ENCODE results near the gene TMEM30A. TPM values are rescaled to one million over a fixed set of nuclear protein-coding genes. Genes with fewer than 3 reads are reported as not detected.

Gene TMEM30A
- total and polyA plus RNA-seq, 2 of the 13 experiments (the other 11 are each of a cell fraction or from before 2014, with no cell fraction given): 17.6 to 54.4 TPM

DNA sequence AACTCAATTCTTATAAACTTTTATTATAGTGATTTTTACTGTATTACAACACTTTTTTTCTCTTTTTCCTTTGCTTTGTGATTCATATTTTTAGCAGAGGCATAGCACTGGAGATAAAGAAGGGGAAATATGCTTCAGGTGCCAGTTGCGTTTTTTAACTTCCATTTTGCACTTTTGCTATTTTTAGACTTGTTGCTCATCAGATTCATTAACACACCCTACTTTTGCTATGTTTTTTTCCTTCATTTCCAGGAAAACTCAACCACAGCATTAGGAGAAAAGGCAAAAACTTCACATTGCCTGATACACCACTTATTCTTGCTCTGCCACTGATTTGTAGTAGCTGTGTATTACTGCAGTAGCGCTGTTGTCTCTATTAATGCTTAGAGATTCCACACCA is 8.0 kb upstream of the TMEM30A start:
- POLR2A ChIA-PET: no interaction called here
- intact Hi-C loops (cut with micrococcal nuclease; ENCODE audit: unreplicated experiment) (no loop called here), in situ Hi-C loops (cut with HindIII; ENCODE audit: extremely low pct_ligation_motif_present, low pct_unique_long_range_greater_than_20kb) (no loop called here)
- H4K20me1 ChIP-seq (ENCODE audit: insufficient read depth, low read length): no peaks in the 10 kb centered on the region
- no peak overlapping the region for H2AFZ ChIP-seq (ENCODE audit: low read length)
- H3K4me1 ChIP-seq (ENCODE audit: insufficient read depth, low read length): peaks cover 3% of the 10 kb centered on the region; the same call in 1 of the 2 replicates
- no TSS peak for BruUV-seq (replicated peaks)
- no peaks in the 10 kb centered on the region for H3K27me3 ChIP-seq (ENCODE audit: control insufficient read depth in 1 of 2, insufficient read depth in 2 of 2, low read length in 2 of 2)
- no peak overlapping the region for H3K9ac ChIP-seq (ENCODE audit: insufficient read depth, low read depth, low read length)
- no peak for TF ChIP-seq ZNF772 (CRISPR knock-in tag; IDR thresholded peaks at IDR 0.05)
- TF ChIP-seq ZNF841 (CRISPR knock-in tag; IDR thresholded peaks at IDR 0.05; ENCODE audit: borderline replicate concordance): no peak
- no peak for TF ChIP-seq FOXK2 (IDR thresholded peaks at IDR 0.05)
- TF ChIP-seq ZNF773 (CRISPR knock-in tag; IDR thresholded peaks at IDR 0.05; ENCODE audit: borderline replicate concordance): no peak
- TF ChIP-seq ZNF430 (CRISPR knock-in tag; IDR thresholded peaks at IDR 0.05): no peak
- TF ChIP-seq, protein P1, sequence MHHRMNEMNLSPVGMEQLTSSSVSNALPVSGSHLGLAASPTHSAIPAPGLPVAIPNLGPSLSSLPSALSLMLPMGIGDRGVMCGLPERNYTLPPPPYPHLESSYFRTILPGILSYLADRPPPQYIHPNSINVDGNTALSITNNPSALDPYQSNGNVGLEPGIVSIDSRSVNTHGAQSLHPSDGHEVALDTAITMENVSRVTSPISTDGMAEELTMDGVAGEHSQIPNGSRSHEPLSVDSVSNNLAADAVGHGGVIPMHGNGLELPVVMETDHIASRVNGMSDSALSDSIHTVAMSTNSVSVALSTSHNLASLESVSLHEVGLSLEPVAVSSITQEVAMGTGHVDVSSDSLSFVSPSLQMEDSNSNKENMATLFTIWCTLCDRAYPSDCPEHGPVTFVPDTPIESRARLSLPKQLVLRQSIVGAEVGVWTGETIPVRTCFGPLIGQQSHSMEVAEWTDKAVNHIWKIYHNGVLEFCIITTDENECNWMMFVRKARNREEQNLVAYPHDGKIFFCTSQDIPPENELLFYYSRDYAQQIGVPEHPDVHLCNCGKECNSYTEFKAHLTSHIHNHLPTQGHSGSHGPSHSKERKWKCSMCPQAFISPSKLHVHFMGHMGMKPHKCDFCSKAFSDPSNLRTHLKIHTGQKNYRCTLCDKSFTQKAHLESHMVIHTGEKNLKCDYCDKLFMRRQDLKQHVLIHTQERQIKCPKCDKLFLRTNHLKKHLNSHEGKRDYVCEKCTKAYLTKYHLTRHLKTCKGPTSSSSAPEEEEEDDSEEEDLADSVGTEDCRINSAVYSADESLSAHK (CRISPR knock-in tag; IDR thresholded peaks at IDR 0.05; ENCODE audit: borderline replicate concordance): no peak
- no peak for TF ChIP-seq TCF7L2 (IDR thresholded peaks at IDR 0.05; ENCODE audit: low read depth, low read length)
- no peak for TF ChIP-seq NFRKB (IDR thresholded peaks at IDR 0.05)
- TF ChIP-seq, protein P2, sequence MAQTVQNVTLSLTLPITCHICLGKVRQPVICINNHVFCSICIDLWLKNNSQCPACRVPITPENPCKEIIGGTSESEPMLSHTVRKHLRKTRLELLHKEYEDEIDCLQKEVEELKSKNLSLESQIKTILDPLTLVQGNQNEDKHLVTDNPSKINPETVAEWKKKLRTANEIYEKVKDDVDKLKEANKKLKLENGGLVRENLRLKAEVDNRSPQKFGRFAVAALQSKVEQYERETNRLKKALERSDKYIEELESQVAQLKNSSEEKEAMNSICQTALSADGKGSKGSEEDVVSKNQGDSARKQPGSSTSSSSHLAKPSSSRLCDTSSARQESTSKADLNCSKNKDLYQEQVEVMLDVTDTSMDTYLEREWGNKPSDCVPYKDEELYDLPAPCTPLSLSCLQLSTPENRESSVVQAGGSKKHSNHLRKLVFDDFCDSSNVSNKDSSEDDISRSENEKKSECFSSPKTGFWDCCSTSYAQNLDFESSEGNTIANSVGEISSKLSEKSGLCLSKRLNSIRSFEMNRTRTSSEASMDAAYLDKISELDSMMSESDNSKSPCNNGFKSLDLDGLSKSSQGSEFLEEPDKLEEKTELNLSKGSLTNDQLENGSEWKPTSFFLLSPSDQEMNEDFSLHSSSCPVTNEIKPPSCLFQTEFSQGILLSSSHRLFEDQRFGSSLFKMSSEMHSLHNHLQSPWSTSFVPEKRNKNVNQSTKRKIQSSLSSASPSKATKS (CRISPR knock-in tag; IDR thresholded peaks at IDR 0.05): no peak
- TF ChIP-seq, protein P3, sequence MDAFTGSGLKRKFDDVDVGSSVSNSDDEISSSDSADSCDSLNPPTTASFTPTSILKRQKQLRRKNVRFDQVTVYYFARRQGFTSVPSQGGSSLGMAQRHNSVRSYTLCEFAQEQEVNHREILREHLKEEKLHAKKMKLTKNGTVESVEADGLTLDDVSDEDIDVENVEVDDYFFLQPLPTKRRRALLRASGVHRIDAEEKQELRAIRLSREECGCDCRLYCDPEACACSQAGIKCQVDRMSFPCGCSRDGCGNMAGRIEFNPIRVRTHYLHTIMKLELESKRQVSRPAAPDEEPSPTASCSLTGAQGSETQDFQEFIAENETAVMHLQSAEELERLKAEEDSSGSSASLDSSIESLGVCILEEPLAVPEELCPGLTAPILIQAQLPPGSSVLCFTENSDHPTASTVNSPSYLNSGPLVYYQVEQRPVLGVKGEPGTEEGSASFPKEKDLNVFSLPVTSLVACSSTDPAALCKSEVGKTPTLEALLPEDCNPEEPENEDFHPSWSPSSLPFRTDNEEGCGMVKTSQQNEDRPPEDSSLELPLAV (CRISPR knock-in tag; conservative IDR thresholded peaks at IDR 0.05; ENCODE audit: low read depth): no peak
- no peak for TF ChIP-seq ZNF678 (CRISPR knock-in tag; IDR thresholded peaks at IDR 0.05)
- TF ChIP-seq, protein P4, sequence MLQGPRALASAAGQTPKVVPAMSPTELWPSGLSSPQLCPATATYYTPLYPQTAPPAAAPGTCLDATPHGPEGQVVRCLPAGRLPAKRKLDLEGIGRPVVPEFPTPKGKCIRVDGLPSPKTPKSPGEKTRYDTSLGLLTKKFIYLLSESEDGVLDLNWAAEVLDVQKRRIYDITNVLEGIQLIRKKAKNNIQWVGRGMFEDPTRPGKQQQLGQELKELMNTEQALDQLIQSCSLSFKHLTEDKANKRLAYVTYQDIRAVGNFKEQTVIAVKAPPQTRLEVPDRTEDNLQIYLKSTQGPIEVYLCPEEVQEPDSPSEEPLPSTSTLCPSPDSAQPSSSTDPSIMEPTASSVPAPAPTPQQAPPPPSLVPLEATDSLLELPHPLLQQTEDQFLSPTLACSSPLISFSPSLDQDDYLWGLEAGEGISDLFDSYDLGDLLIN (CRISPR knock-in tag; IDR thresholded peaks at IDR 0.05; ENCODE audit: borderline replicate concordance): no peak
- H3K9me3 ChIP-seq (ENCODE audit: low read length): no peaks in the 10 kb centered on the region
- CTCF ChIA-PET (ENCODE audit: low intra/inter-chr PET ratio, low total read pairs): no interaction called here
- H3K36me3 ChIP-seq (replicated peaks in 1 of 2; ENCODE audit: control insufficient read depth in 1 of 2, insufficient read depth in 2 of 2, low read length in 2 of 2): no peaks in the 10 kb centered on the region
- no peak overlapping the region for H3K27ac ChIP-seq (ENCODE audit: extremely low read length, insufficient read depth, low read length)
- H3K79me2 ChIP-seq (ENCODE audit: insufficient read depth, low read length): no peaks in the 10 kb centered on the region
- no peak overlapping the region for H3K4me3 ChIP-seq (replicated peaks in 1 of 3; ENCODE audit: insufficient read depth in 1 of 3, low read depth in 2 of 3, low read length in 3 of 3)
- no peak overlapping the region for H3K4me2 ChIP-seq (ENCODE audit: low read depth, low read length)
- FAIRE-seq (no peak), ATAC-seq (no peak), DNase-seq (ENCODE audit: low spot score) (no peak)
- WGBS (ENCODE audit: low lambda C conversion rate): 98% methylated on average over 2 of the region's 2 CpGs

All from HepG2 (cell line).